CD4-positive, alpha-beta T cell treated with Interleukin-21 for 1 hour (primary cell): ENCODE measurements around the gene SPAG4.

Experiments
- DNase-seq: peaks from one replicate; pipeline ENCODE4 v3.0.0-alpha.2; 2020

SPAG4 gene, protein sequence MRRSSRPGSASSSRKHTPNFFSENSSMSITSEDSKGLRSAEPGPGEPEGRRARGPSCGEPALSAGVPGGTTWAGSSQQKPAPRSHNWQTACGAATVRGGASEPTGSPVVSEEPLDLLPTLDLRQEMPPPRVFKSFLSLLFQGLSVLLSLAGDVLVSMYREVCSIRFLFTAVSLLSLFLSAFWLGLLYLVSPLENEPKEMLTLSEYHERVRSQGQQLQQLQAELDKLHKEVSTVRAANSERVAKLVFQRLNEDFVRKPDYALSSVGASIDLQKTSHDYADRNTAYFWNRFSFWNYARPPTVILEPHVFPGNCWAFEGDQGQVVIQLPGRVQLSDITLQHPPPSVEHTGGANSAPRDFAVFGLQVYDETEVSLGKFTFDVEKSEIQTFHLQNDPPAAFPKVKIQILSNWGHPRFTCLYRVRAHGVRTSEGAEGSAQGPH

GRCh38 chr20:35615667-35616464, at the start of gene SPAG4:
TSS of gene SPAG4 (plus strand) at chr20:35615829. CDS start at chr20:35616004, 175 bp downstream.
- DNase-seq = peak; percentile 100

GRCh38 chr20:35568645-35569044, 47.0 kb upstream of the SPAG4 start:
- no peak for DNase-seq

GRCh38 chr20:35571555-35571954, 44.1 kb upstream of the SPAG4 start:
- DNase-seq = no peak

DNA sequence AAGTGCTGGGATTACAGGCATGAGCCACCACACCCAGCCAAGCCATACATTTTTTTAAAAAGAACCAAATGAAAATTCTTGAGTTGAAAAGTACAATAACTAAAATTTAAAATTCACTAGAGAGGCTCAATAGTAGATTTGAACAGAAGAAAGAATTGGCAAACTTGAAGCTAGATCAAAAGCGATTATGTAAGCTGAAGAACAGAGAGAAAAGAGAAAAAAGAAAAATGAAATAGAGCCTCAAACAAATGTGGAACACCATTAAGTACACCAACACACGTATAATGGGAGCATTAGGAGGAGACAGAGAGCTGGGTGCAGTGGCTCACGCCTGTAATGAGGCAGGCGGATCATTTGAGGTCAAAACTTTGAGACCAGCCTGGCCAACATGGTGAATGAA, 42.8 kb upstream of the SPAG4 start:
- no peak for DNase-seq

- DNase-seq = no peak
These were observed 39.7 kb upstream of the SPAG4 start for GRCh38 chr20:35575958-35576357.

DNA sequence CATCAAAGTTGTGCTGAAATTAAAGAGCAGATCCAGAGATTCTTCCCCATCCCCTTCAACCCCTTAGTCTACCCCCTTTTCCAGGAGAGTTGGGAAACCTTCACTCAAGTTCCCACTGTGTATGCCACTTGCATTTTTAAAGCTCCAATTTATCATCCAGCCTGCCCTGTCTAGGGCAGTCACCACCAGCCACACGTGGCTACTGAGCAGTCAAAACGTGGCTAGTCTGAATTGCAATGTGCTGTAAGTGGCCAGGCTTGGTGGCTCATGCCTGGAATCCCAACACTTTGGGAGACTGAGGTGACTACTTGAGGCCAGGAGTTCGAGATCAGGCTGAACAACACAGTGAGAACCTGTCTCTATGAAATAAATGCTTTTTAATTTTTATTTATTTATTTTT, 38.8 kb upstream of the SPAG4 start:
- no peak for DNase-seq

GRCh38 chr20:35578469-35578868, 37.2 kb upstream of the SPAG4 start:
- DNase-seq = no peak

DNA sequence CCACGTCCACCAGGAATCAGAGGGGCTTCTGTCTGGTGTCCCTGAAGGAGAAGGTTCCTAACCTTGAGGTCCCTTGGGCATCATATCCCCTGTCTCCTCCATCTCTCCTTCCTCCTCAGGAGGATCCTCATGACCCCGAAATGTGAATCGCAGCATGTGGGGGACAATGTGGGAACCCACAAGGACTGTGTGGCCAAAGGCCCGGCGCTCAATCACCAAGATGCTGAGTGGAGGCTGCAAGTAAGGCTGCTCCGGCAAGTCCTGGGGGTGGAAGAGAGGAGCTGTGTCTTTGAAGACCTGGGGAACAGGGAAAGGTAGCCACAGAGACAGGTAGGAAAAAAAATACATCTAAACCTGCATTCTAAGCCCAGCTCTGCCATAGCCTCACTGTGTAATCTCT, 36.4 kb upstream of the SPAG4 start:
- no peak for DNase-seq

DNA sequence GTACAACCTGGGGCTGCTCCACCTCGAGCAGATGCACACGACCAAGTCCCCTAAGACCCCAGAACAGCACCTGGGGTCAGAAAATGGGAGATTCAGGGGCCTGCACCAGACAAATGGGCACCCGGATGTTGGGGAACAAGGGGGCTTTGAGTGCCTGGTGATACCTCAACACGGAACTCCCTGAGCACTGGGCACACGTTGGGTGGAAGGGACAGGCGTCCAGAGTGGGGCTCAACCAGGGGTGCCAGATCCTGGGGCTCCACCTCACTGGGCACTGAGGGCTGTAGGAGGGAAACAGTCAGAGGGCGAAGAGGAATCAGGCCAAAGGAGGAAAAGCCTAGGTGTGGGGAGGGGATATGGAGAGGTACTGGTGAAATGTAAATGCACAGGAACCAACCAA, 33.5 kb upstream of the SPAG4 start:
- DNase-seq = no peak

DNA sequence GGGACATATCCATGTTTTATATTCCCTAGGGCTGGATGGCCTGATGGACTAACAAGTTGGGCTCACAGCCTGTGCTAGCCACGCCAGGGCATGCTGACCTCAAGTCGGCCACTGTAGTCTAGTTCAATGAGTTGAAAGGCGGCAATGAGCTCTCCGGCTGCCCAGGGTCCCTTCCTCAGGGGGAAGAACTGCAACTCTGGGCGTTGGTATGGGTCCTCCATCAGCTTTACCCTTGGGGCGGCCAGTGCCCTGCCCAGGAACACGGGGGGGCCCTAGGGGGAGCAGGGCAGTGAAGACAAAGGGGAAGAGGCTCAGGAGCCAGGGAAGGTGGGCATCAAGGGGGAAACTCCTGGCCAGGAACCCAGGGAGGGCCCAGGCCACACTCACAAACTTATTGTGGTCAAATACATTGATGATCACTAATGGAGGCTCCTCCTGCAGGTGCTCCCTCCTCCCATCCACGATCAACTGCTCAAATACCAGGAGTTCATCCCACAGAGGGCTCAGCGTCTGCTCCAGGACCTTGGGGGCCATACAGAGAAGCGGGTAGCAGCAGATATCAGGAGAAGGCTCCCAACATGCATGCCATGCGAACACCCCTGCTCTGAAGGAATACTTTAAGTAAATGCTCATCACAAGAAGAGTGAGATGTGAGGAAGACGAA, 32.8 kb upstream of the SPAG4 start:
- no peak for DNase-seq

- DNase-seq = no peak
These were observed 31.7 kb upstream of the SPAG4 start for GRCh38 chr20:35583636-35584560.

GRCh38 chr20:35586751-35587425, 28.7 kb upstream of the SPAG4 start:
- DNase-seq = no peak

DNA sequence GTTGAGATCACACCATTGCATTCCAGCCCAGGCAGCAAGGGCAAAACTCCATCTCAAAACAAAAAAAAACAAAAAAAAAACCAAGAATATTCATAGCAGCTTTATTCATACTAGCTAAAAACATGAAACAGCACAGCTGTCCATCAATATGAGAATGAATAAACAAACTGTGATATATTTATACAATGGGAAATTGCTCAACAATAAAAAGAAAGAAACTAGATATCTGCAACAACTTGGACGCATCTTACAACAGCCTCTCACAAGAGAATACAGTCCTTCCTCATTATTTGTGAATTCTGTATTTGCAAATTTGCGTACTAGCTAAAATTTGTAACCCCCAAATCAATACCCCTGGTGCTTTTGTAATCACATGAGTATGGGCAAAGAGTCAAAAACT, 28.2 kb upstream of the SPAG4 start:
- no peak for DNase-seq

- DNase-seq = no peak
These were observed 27.2 kb upstream of the SPAG4 start for GRCh38 chr20:35588397-35588796.

DNA sequence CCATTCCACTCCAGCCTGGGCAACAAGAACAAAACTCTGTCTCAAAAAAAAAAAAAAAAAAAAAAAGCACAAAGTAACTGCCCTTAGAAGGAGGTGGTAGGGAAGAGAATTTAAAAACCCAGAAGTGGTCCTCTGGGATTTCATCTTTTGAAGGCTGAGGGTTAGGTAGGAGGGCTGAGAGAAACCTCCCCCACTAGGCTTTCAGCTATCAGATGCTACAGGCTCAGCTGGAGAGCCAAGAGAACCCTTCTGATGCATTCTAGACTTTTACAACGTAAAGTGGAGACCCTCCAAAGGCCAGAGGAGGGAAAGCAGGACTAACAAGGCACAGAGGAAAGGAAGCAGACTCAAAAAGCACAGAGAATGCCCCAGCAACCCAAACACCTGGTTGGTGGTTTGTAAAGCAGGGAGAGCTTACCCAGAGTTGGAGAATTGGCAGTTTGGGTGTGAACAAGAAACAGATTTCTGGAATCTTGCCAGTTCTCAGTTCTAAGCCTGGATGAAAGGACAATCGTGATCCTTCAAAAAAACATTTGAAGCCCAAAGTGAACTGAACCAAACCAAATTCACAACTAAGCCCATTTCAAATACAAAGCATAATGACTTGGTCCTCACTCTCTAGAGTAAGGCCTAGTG, 23.2 kb upstream of the SPAG4 start:
- no peak for DNase-seq

GRCh38 chr20:35595456-35595855, 20.2 kb upstream of the SPAG4 start:
- no peak for DNase-seq

DNA sequence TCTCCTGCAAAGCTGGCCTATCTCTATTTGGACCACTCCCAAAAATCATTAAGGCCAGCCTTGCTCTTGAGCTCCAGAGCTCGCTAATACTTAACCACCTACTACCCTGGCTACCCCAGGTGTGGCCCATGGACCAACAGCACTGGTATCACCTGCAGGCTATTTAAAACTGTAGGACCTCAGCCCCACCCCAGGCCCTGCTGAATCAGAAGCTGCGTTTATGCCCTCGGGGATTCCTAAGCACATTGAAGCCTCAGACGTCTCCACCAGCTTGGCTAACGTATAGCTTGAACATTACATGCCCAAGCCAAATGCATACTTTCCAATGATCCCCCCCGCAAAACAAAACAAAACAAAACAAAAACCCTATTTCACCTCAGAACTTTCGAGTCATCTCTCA, 19.7 kb upstream of the SPAG4 start:
- no peak for DNase-seq

DNA sequence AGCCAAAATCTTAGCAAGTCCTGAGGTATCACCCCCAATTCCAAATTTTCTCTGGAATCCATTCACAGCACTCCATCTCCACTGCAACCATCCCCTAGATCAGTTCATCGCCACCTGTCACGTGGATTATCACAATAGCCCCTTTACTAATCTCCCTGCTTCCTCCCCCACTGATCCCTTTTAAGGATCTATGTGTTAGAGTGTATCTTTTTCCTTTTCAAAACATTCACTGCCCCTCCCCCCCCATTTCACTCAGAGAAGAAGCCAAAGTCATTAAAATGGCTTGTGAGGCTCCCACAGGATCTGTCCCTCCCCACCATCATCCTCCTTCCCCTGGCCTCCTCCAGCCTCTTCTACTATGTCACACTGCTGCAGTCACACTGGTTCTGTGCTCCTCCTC, 18.4 kb upstream of the SPAG4 start:
- DNase-seq = no peak

- DNase-seq = no peak
These were observed 17.2 kb upstream of the SPAG4 start for GRCh38 chr20:35598476-35598875.

GRCh38 chr20:35598899-35599775, 16.5 kb upstream of the SPAG4 start:
- no peak for DNase-seq

- no peak for DNase-seq
These were observed 15.9 kb upstream of the SPAG4 start for GRCh38 chr20:35599776-35600120.
